HepG2 (cell line): Measurements from ENCODE around the gene ZNF142. TPM values are rescaled to one million over a fixed set of nuclear protein-coding genes. Genes with fewer than 3 reads are reported as not detected.

Source experiments
- ARID5B ChIP-seq: IDR thresholded peaks from 2 replicates; pipeline ENCODE4 v1.4.0; 2020; ENCODE audit warnings: mild to moderate bottlenecking, missing genetic modification reagents
- CHD4 ChIP-seq: fragments of 200-600 bp; sonication (generic); IDR thresholded peaks from 2 replicates; pipeline ENCODE4 v1.7.0; 2017; ENCODE audit warnings: mild to moderate bottlenecking, low read length, borderline replicate concordance
- FOXK1 ChIP-seq: sonication (generic); formaldehyde crosslinking; IDR thresholded peaks from 2 replicates; pipeline ENCODE4 v1.4.0; 2020; ENCODE audit warnings: low read depth, missing genetic modification reagents, borderline replicate concordance
- RXRA ChIP-seq: sonication (generic); formaldehyde crosslinking; IDR thresholded peaks from 2 replicates; pipeline ENCODE4 v1.5.1; 2020; ENCODE audit warnings: missing genetic modification reagents
- THAP9 ChIP-seq: sonication (generic); formaldehyde crosslinking; IDR thresholded peaks from 2 replicates; pipeline ENCODE4; 2020; ENCODE audit warnings: missing genetic modification reagents, mild to moderate bottlenecking, borderline replicate concordance
- ZKSCAN8 ChIP-seq: IDR thresholded peaks from 2 replicates; pipeline ENCODE4 v1.6.1; 2016; ENCODE audit warnings: borderline replicate concordance, missing genetic modification reagents, missing compliant biosample characterization
- ZNF33B ChIP-seq: sonication (generic); formaldehyde crosslinking; IDR thresholded peaks from 2 replicates; pipeline ENCODE4 v1.5.1; 2020; ENCODE audit warnings: mild to moderate bottlenecking, missing genetic modification reagents
- ZNF34 ChIP-seq: sonication (generic); formaldehyde crosslinking; IDR thresholded peaks from 2 replicates; pipeline ENCODE4 v1.4.0; 2020; ENCODE audit warnings: mild to moderate bottlenecking, missing genetic modification reagents, borderline replicate concordance
- polyA plus RNA-seq, 8 experiments: library from polyadenylated mRNA; depleted of rRNA in 3 of 8; stranded (reverse) in 7 of 8; unstranded in 1 of 8; fragments of >200 nt; fragmentation: Illumina TruSeq in 4 of 8; extraction: Trizol in 4 of 8; gene quantifications; 2 replicates each; pipeline versions ENCODE4 v1.2.1 to v1.2.3, GENCODE V29; 2011 to 2016; ENCODE audit warnings: low read depth in 4 of 8, missing spikeins in 1 of 8, mixed read lengths in 1 of 8; ENCODE audit not compliant: insufficient read depth in 1 of 8
- total RNA-seq, 5 experiments: library from RNA; depleted of rRNA; stranded (reverse); fragments of >200 nt; fragmentation: Illumina TruSeq; extraction: Trizol; gene quantifications; 2 replicates each; pipeline ENCODE4 v1.2.3, GENCODE V29; 2016; ENCODE audit warnings: low read depth in 1 of 5
- TF ChIP-seq, protein P1 (sequence below): fragments of 450-650 bp; IDR thresholded peaks from 2 replicates; pipeline ENCODE4 v1.6.1; 2017; ENCODE audit warnings: mild to moderate bottlenecking
- TF ChIP-seq, protein P2 (sequence below): IDR thresholded peaks from 2 replicates; pipeline ENCODE4 v1.6.1; 2018; ENCODE audit warnings: missing genetic modification reagents
- TF ChIP-seq, protein P3 (sequence below): sonication (generic); formaldehyde crosslinking; IDR thresholded peaks from 2 replicates; pipeline ENCODE4 v1.4.0; 2020; ENCODE audit warnings: missing genetic modification reagents
- TF ChIP-seq, protein P4 (sequence below): sonication (generic); formaldehyde crosslinking; IDR thresholded peaks from 2 replicates; pipeline ENCODE4 v1.4.0; 2020; ENCODE audit warnings: missing genetic modification reagents

ZNF142 gene
- total and polyA plus RNA-seq, 2 of the 13 experiments (the other 11 are each of a cell fraction or from before 2014, with no cell fraction given) = 4.8 to 11.4 TPM

GRCh38 chr2:218671654-218672566 is 12.5 kb upstream of the ZNF142 start, which contains the start of the genes RNF25 and STK36 (continued):
- TF ChIP-seq, protein P1, sequence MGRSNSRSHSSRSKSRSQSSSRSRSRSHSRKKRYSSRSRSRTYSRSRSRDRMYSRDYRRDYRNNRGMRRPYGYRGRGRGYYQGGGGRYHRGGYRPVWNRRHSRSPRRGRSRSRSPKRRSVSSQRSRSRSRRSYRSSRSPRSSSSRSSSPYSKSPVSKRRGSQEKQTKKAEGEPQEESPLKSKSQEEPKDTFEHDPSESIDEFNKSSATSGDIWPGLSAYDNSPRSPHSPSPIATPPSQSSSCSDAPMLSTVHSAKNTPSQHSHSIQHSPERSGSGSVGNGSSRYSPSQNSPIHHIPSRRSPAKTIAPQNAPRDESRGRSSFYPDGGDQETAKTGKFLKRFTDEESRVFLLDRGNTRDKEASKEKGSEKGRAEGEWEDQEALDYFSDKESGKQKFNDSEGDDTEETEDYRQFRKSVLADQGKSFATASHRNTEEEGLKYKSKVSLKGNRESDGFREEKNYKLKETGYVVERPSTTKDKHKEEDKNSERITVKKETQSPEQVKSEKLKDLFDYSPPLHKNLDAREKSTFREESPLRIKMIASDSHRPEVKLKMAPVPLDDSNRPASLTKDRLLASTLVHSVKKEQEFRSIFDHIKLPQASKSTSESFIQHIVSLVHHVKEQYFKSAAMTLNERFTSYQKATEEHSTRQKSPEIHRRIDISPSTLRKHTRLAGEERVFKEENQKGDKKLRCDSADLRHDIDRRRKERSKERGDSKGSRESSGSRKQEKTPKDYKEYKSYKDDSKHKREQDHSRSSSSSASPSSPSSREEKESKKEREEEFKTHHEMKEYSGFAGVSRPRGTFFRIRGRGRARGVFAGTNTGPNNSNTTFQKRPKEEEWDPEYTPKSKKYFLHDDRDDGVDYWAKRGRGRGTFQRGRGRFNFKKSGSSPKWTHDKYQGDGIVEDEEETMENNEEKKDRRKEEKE = no peak
- no peak; the same call in 1 of the 2 replicates for TF ChIP-seq ZNF33B (CRISPR knock-in tag)
- TF ChIP-seq, protein P2, sequence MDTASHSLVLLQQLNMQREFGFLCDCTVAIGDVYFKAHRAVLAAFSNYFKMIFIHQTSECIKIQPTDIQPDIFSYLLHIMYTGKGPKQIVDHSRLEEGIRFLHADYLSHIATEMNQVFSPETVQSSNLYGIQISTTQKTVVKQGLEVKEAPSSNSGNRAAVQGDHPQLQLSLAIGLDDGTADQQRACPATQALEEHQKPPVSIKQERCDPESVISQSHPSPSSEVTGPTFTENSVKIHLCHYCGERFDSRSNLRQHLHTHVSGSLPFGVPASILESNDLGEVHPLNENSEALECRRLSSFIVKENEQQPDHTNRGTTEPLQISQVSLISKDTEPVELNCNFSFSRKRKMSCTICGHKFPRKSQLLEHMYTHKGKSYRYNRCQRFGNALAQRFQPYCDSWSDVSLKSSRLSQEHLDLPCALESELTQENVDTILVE (CRISPR knock-in tag) = peak; percentile 51; the same call in 1 of the 2 replicates
- peak; percentile 63; the same call in 1 of the 2 replicates for TF ChIP-seq RXRA (CRISPR knock-in tag)
- TF ChIP-seq, protein P3, sequence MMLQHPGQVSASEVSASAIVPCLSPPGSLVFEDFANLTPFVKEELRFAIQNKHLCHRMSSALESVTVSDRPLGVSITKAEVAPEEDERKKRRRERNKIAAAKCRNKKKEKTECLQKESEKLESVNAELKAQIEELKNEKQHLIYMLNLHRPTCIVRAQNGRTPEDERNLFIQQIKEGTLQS (CRISPR knock-in tag) = no peak
- TF ChIP-seq CHD4 = no peak
- TF ChIP-seq, protein P4, sequence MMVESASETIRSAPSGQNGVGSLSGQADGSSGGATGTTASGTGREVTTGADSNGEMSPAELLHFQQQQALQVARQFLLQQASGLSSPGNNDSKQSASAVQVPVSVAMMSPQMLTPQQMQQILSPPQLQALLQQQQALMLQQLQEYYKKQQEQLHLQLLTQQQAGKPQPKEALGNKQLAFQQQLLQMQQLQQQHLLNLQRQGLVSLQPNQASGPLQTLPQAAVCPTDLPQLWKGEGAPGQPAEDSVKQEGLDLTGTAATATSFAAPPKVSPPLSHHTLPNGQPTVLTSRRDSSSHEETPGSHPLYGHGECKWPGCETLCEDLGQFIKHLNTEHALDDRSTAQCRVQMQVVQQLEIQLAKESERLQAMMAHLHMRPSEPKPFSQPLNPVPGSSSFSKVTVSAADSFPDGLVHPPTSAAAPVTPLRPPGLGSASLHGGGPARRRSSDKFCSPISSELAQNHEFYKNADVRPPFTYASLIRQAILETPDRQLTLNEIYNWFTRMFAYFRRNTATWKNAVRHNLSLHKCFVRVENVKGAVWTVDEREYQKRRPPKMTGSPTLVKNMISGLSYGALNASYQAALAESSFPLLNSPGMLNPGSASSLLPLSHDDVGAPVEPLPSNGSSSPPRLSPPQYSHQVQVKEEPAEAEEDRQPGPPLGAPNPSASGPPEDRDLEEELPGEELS (CRISPR knock-in tag) = 0 out of 2 replicates have a peak, but pooled peaks have one; percentile 11
- TF ChIP-seq FOXK1 (CRISPR knock-in tag) = peak; percentile 20; the same call in 1 of the 2 replicates
- peak; percentile 89 for TF ChIP-seq THAP9 (CRISPR knock-in tag)
- 0 out of 2 replicates have a peak, but pooled peaks have one; percentile 26 for TF ChIP-seq ZNF34
- TF ChIP-seq ARID5B (CRISPR knock-in tag) = no peak
- TF ChIP-seq ZKSCAN8 (CRISPR knock-in tag) = no peak
